GM18526 (cell line): ENCODE measurements around the gene IL2RA.

Experiments
- POLR2A ChIP-seq: IDR thresholded peaks from 3 replicates; pipeline ENCODE4 v1.6.1; 2011; ENCODE audit not compliant: insufficient read length; ENCODE audit errors: extremely low read depth

Gene IL2RA

GRCh38 chr10:6069081-6069931 lies 7.1 kb upstream of the IL2RA start:
- TF ChIP-seq POLR2A = no peak

- TF ChIP-seq POLR2A = no peak
Measured at GRCh38 chr10:6068422-6068821, 6.3 kb upstream of the IL2RA start.

- TF ChIP-seq POLR2A = no peak
Measured at GRCh38 chr10:6068006-6068405, 5.8 kb upstream of the IL2RA start.

- TF ChIP-seq POLR2A = no peak
Measured at GRCh38 chr10:6067457-6067856, 5.3 kb upstream of the IL2RA start.

- TF ChIP-seq POLR2A = no peak
Measured at GRCh38 chr10:6065835-6066234, 3.7 kb upstream of the IL2RA start.

- no peak for TF ChIP-seq POLR2A
Measured at GRCh38 chr10:6065406-6065805, 3.2 kb upstream of the IL2RA start.

- TF ChIP-seq POLR2A = no peak
Measured at GRCh38 chr10:6064119-6064518, 2.0 kb upstream of the IL2RA start.

- no peak for TF ChIP-seq POLR2A
Measured at GRCh38 chr10:6061056-6061455, 1.1 kb downstream of the IL2RA start.

GRCh38 chr10:6059506-6059905 lies 2.7 kb downstream of the IL2RA start:
- no peak for TF ChIP-seq POLR2A

GRCh38 chr10:6058682-6059475 lies 3.3 kb downstream of the IL2RA start:
- TF ChIP-seq POLR2A = no peak

- TF ChIP-seq POLR2A = no peak
Measured at GRCh38 chr10:6056411-6057135, 5.6 kb downstream of the IL2RA start.

GRCh38 chr10:6055929-6056328 lies 6.2 kb downstream of the IL2RA start:
- TF ChIP-seq POLR2A = no peak

GRCh38 chr10:6054884-6055283 lies 7.3 kb downstream of the IL2RA start:
- no peak for TF ChIP-seq POLR2A

- TF ChIP-seq POLR2A = no peak
Measured at GRCh38 chr10:6053816-6054631, 8.1 kb downstream of the IL2RA start.

- TF ChIP-seq POLR2A = no peak
Measured at GRCh38 chr10:6053303-6053702, 8.9 kb downstream of the IL2RA start.
